ENCODE results near the gene GAS2. TPM values are rescaled to one million over a fixed set of nuclear protein-coding genes. Genes with fewer than 3 reads are reported as not detected.

Gene GAS2
- polyA plus RNA-seq, 2 of the 4 experiments (the other 2 are of a cell fraction), result 0.84 to 1.0 TPM

DNA sequence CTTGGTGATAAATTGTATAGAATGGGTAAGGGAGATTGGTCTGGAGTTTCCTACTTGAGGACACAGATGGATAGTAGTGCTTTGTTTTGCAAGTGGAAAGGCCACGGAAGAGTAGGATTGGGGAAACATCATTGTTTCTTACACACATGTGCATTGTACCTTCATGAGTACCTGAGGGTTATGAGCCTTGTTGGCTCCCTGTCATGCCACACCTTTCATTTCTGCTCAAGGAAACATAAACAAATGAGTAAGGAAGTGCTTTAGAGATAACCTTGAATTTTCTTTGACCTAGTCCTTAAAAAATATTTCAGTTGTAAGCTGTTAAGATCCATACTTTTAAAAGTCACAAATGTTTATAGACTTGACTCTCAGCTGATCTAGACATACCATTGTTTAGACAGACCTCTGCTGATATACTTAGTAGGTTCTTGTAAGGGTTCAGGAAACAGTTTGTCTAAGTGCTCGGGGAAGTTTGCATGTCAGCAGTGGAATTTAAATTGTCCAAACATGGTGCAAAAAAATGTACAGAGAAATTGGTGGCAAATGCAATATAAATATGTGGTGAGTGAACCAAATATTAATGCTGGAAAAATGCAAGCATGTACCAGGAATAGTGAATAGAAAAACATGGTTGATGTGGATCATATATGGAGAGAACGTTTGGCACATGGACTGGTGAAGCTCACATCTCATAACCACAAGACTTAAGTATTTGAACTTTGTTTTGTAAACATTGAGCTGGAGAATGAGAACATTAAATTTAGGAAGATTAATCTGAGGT, 40.9 kb downstream of the GAS2 start (continued):
- TF ChIP-seq TFCP2L1 (CRISPR knock-in tag; IDR thresholded peaks at IDR 0.05) (no peak), GATA3 (IDR thresholded peaks at IDR 0.05; ENCODE audit: borderline replicate concordance) (no peak), EHF (CRISPR knock-in tag; IDR thresholded peaks at IDR 0.05) (no peak), RCOR1 (IDR thresholded peaks at IDR 0.05; ENCODE audit: low read depth, low read length) (no peak), BCL3 (IDR thresholded peaks at IDR 0.05) (no peak), BHLHE40 (IDR thresholded peaks at IDR 0.05; ENCODE audit: low read depth, low read length) (no peak), FOXS1 (CRISPR knock-in tag; IDR thresholded peaks at IDR 0.05) (no peak), HOXB13 (CRISPR knock-in tag; IDR thresholded peaks at IDR 0.05; ENCODE audit: low read depth) (no peak), HDAC2 (IDR thresholded peaks at IDR 0.05) (no peak), KDM1A (IDR thresholded peaks at IDR 0.05; ENCODE audit: low read depth) (no peak)

DNA sequence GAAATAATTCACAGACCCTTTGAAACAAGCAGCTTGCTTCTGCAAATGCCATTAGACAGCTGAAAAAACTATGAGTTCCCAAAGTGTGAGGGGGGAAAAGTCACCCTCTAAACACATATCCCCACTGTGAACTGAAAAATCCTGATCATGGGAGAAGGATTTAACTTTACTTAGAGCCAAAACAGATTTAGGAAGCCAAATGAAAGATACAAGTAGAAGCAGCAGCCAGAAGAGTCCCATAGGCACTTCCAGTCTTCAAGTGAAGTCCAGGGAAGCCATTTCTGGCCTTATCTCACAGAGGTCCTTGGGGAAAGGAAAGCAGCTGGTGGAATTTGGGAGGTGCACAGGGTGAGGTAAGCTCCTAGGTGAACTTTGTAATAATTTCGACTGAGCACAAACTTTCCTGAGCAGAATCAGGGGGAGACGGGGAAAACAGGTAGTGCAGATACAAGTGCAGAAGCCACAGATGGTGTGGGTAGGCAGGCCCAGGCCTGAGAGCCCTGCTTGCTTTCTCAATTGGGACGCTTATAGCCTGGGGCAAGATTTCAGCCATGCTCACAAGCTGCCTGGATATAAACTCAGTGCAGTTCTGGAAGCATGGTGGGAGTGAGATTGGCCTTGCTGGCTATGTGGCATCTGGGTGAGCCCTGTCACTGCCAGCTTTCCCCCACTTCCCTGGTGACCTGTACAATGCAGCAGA, 44.8 kb downstream of the GAS2 start:
- POLR2A ChIA-PET, result no interaction called here
- CTCF ChIA-PET, result interaction anchor here (0.6 kb wide), 1 partner anchor 366 kb away, joined by 3 read pairs; no protein-coding TSS in a partner anchor

GRCh38 chr11:22711880-22712279, 45.5 kb downstream of the GAS2 start:
- CTCF ChIA-PET, result interaction anchor here (0.6 kb wide), 1 partner anchor 667 kb away, joined by 3 read pairs; no protein-coding TSS in a partner anchor
- Histone ChIP-seq H3K4me2 (no peak overlapping the region), H3K27ac (no peak overlapping the region), H3K4me1 (no peaks in the 10 kb centered on the region), H3K4me3 (no peak overlapping the region), H3K9me3 (no peaks in the 10 kb centered on the region)
- no peak for FAIRE-seq
- DNase-seq (ENCODE audit: low read depth in 1 of 2, low spot score in 1 of 2), result no peak
- ATAC-seq, result no peak
- 20% methylated on average over 1 of the region's 1 CpG for whole genome bisulfite sequencing (ENCODE audit: missing lambda C conversion rate)
- POLR2A ChIA-PET, result no interaction called here
- TF ChIP-seq JUN (IDR thresholded peaks at IDR 0.05) (no peak), HOXB13 (CRISPR knock-in tag; IDR thresholded peaks at IDR 0.05; ENCODE audit: low read depth) (no peak), HOXB5 (CRISPR knock-in tag; IDR thresholded peaks at IDR 0.05) (no peak), JUNB (IDR thresholded peaks at IDR 0.05) (no peak), HES2 (IDR thresholded peaks at IDR 0.05) (no peak), NPAS2 (CRISPR knock-in tag; IDR thresholded peaks at IDR 0.05; ENCODE audit: borderline replicate concordance) (no peak), FOSB (CRISPR knock-in tag; IDR thresholded peaks at IDR 0.05) (no peak), SREBF2 (IDR thresholded peaks at IDR 0.05) (no peak)
- TF ChIP-seq, protein P1, sequence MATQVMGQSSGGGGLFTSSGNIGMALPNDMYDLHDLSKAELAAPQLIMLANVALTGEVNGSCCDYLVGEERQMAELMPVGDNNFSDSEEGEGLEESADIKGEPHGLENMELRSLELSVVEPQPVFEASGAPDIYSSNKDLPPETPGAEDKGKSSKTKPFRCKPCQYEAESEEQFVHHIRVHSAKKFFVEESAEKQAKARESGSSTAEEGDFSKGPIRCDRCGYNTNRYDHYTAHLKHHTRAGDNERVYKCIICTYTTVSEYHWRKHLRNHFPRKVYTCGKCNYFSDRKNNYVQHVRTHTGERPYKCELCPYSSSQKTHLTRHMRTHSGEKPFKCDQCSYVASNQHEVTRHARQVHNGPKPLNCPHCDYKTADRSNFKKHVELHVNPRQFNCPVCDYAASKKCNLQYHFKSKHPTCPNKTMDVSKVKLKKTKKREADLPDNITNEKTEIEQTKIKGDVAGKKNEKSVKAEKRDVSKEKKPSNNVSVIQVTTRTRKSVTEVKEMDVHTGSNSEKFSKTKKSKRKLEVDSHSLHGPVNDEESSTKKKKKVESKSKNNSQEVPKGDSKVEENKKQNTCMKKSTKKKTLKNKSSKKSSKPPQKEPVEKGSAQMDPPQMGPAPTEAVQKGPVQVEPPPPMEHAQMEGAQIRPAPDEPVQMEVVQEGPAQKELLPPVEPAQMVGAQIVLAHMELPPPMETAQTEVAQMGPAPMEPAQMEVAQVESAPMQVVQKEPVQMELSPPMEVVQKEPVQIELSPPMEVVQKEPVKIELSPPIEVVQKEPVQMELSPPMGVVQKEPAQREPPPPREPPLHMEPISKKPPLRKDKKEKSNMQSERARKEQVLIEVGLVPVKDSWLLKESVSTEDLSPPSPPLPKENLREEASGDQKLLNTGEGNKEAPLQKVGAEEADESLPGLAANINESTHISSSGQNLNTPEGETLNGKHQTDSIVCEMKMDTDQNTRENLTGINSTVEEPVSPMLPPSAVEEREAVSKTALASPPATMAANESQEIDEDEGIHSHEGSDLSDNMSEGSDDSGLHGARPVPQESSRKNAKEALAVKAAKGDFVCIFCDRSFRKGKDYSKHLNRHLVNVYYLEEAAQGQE (IDR thresholded peaks at IDR 0.05), result no peak

More for the DNA sequence above, 44.8 kb downstream of the GAS2 start:
- TF ChIP-seq, protein P2, sequence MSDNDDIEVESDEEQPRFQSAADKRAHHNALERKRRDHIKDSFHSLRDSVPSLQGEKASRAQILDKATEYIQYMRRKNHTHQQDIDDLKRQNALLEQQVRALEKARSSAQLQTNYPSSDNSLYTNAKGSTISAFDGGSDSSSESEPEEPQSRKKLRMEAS (IDR thresholded peaks at IDR 0.05), result no peak
- TF ChIP-seq KDM5A (IDR thresholded peaks at IDR 0.05) (no peak), ZFP36 (IDR thresholded peaks at IDR 0.05; ENCODE audit: borderline replicate concordance, partially characterized antibody) (no peak), EHF (CRISPR knock-in tag; IDR thresholded peaks at IDR 0.05) (no peak), MYC (IDR thresholded peaks at IDR 0.05; ENCODE audit: borderline replicate concordance, low read length) (no peak), RARB (CRISPR knock-in tag; IDR thresholded peaks at IDR 0.05) (no peak), CEBPB (IDR thresholded peaks at IDR 0.05) (no peak), MAFK (IDR thresholded peaks at IDR 0.05; ENCODE audit: partially characterized antibody) (no peak), RFX5 (IDR thresholded peaks at IDR 0.05) (no peak), ZNF302 (CRISPR knock-in tag; IDR thresholded peaks at IDR 0.05) (no peak), SREBF2 (IDR thresholded peaks at IDR 0.05) (no peak), JUNB (IDR thresholded peaks at IDR 0.05) (no peak), RCOR1 (IDR thresholded peaks at IDR 0.05; ENCODE audit: low read depth, low read length) (no peak), BCL3 (IDR thresholded peaks at IDR 0.05) (no peak), BHLHE40 (IDR thresholded peaks at IDR 0.05; ENCODE audit: low read depth, low read length) (no peak), USF2 (IDR thresholded peaks at IDR 0.05) (no peak)
- Histone ChIP-seq H3K9me3 (no peaks in the 10 kb centered on the region), H3K4me1 (no peaks in the 10 kb centered on the region), H3K4me3 (no peak overlapping the region), H3K4me2 (no peak overlapping the region), H3K27ac (no peak overlapping the region)
- FAIRE-seq (no peak), ATAC-seq (no peak), DNase-seq (ENCODE audit: low read depth in 1 of 2, low spot score in 1 of 2) (no peak)
- WGBS (ENCODE audit: missing lambda C conversion rate), result 21% methylated on average over 3 of the region's 3 CpGs

All from A549 (cell line).